Activated T-cell treated with anti-CD3 and anti-CD28 coated beads for 4 hours (primary cell): Measurements from ENCODE around the gene RPS6KB2.
"Not testable (repeated sequence)": the region's sequence is repeated elsewhere in the genome, so short reads cannot be mapped to it uniquely, and the experiment has no call there.

Experiments
- DNase-seq: peaks from one replicate; pipeline ENCODE4 v3.0.0-alpha.2; 2020

Gene RPS6KB2

DNA sequence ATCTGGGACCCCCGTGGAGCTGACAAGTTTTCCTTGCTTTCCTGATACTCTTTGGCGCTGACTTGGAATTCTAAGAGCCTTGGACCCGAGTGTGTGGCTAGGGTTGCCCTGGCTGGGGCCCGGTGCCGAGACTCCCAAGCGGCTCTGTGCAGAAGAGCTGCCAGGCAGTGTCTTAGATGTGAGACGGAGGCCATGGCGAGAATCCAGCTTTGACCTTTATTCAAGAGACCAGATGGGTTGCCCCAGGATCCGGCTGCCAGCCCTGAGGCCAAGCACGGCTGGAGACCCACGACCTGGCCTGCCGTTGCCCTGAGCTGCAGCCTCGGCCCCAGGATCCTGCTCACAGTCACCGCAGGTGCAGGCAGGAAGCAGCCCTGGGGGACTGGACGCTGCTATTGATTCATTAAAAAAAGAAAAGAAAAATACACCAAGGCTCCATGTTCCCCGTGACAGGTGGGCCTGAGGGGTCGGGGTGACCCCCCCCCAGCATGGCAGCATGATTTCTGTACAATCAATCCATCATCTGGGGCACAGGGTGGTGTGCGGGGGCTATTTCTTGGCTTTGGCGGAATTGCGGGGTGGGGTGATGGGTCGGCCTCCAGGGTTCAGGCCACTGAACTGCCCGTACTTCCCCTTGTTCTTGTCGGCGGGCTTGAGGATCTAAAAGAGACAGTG is 30.2 kb upstream of the RPS6KB2 start:
- no peak for DNase-seq

DNA sequence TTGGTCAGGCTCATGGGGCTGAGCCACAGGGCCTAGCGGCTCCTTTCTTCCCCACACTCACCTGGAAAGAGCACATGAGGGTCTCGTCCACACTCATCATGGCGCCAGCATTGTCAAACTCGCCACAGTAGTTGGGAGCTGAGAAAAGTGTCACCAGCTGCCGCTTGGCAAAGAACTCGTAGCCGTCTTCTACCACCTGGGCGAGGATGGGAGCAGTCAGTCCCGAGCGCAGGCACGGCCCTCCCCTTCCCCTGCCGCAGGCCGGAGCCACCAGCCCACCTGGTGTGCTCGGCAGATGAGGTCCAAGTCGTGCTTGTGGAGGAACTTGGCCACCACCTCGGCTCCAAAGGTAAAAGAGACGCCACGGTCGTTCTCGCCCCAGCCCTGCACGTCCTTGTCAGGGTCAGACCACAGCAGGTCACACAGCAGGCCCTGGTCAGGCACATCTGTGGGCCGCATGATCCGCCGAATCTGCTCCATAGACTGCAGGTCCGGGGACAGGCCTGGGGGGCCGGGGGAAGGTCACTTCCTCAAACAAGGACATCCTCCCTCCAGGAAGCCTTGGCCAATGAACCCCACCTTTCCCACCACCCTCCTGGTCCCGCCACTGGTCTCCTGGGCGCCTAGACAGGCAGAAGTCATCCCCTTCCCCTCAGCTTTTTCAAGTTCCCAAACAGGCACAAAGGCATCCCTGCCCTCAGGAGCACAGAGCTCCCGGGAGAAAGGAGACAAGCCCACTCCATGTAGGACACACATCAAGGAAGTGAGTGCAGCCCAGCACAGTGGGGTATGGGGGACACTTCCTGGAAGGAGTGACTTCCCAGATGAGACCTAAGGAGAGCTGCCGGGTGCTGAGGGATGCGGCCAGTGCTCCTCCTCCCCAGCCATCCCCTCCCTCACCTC is 29.4 kb upstream of the RPS6KB2 start:
- DNase-seq, result no peak

DNA sequence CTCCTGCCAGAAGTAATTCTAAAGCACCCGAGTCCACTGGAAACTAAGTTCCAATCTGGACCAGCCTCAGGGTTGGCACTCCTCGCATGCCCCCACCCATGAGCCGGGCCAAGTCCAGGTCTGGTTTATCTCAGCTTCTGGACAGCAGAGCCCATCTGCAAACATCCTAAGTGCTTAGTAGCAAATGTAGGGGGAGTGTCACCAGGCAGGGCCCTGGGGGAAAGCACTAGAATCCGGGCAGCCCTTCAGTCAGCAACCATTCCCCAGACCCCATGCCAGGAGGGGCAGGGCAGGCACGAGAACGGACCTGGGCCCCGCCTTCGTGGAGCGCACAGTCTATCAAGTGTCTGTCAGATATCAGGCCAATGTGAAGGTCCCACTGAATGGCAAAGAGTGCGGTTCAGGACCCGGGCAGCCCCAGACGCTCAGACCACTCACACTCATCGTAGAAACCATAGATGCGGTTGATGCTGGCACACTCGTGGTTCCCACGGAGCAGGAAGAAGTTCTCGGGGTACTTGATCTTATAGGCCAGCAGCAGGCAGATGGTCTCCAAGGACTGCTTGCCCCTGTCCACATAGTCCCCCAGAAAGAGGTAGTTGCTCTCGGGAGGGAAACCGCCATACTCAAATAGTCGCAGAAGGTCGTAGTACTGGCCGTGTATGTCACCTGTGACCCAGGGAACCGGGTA is 27.9 kb upstream of the RPS6KB2 start:
- no peak for DNase-seq

DNA sequence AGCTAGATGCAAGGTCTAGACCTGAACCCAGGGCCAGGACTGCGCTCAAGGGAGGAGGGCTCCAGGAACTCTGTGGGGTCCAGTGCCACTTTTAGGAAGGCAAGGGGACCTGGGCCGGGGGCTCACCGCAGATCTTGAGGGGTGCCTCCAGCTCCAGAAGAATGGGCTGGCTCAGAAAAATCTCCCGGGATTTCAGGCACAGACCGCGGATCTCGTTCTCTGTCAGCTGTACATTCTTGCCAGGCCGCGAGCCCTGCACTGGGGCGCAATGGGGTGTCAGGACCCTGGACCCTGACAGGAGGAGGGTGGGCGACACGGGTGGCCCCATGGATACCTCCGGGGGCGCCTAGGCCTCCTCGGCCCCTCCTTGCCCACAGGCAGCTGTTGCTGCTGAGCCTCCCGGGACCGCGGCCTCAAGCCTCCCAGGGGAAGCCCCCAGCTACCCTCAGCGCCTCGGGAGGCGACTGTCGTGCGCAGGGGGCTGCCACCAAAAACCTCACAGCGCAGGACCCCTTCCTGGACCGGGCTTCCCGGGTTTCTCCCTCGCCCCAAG is 27.3 kb upstream of the RPS6KB2 start:
- DNase-seq, result no peak

DNA sequence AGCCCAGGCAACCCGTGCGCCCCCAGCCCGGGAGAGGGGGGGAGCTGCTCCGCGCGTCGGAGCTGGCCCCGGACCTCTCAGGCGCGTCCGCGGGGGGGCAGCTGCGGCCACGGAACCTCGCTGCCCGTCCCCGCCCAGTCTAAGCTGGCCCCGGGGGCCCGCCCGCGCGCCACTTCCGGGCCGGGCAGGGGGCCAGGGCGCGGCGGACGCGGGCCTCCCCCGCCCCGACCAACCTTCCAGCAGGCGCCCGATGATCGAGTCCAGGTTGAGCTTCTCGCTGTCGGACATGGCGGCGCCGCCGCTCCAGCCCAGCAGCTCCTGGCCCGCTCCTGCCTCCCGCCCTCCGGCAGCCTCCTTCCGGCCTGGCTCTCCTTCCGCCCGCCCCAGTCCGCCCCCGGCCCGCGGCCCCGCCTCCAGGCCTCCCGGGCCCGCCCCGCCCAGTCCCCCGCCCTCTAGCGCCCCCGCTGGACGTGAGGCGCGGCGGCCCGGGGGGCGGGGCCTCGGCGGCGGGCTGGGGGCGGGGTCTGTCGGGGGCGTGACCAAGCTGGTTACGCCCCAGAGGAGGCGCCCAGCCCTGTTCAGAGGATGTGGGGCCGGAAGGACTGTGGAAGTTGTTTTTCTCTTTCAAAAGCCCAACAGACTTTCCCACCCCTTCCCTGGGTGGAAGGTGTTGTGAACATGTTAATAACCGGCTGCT is 26.7 kb upstream of the RPS6KB2 start, which contains the start of gene PPP1CA:
TSS of gene PPP1CA (minus strand) at position 364 of the 697 bp plus-strand sequence. CDS start at position 288, 76 bp downstream.
- peak; percentile 92 for DNase-seq

DNA sequence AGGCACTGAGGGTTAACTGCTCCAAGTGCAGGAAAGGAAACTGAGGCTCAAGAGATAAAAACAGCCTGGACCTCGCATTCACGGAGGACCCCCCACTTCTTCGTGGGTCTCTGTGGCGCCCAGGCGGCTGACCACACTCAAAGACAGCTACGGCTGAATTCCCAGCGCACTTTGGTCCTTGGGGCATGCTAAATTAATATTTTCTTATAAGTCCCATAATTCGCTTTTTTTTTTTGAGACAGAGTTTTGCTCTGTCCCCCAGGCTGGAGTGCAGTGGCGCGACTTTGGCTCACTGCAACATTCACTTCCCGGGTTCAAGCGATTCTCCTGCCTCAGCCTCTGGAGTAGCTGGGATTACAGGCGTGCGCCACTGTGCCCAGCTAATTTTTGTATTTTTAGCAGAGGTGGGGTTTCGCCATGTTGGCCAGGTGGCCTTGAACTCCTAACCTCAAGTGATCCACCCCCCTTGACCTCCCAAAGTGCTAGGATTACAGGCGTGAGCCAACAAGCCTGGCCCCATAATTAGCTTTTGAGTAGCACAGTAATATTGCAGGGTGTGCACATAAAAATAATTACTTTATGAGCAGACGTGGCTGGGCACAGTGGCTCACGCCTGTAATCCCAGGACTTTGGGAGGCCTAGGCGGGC is 26.0 kb upstream of the RPS6KB2 start:
- DNase-seq, result not testable (repeated sequence)

DNA sequence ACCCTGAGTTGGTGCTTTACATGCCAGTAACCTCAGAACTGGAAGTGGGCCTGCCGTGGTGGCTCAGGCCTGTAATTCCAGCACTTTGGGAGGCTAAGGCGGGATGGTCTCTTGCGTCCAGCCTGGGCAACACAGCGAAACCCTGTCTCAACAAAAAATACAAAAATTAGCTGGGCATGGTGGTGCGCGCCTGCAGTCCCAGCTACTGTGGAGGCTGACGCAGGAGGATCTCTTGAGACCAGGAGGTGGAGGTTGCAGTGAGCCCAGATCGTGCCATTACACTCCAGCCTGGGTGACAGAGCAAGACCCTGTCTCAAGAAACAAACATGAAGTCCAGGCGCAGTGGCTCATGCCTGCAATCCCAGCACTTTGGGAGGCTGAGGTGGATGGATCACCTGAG is 25.2 kb upstream of the RPS6KB2 start:
- DNase-seq, result not testable (repeated sequence)

DNA sequence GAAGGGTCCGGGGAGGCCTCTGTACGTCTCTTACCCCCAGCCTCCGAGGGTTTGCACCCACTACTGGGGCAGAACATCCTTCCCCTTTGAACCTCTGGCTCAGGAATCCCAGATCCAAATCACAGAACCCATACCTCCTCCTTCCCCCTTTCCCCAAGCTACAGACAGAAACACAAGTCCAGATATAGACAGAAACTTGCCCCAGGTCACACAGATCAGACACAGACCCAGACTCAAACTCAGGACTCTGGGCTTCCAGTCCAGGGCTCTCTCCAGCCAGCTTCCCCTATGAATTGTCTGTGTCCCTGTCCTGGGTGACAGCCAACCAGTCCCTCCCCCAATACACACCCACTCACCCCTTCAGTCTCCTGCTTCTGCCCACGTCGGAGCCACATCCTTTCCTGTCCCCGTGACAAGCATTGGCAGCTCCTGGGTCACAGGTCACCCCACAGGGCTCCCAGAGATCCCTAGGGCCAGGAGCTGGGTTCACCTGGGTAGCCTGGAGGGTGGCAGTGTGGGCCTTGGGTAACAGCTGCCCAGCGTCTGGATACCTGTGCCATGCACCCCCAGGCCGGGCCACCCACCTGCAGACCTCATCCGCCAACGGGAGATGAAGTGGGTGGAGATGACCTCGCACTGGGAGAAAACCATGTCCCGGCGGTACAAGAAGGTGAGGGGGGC is 23.6 kb upstream of the RPS6KB2 start:
- no peak for DNase-seq

DNA sequence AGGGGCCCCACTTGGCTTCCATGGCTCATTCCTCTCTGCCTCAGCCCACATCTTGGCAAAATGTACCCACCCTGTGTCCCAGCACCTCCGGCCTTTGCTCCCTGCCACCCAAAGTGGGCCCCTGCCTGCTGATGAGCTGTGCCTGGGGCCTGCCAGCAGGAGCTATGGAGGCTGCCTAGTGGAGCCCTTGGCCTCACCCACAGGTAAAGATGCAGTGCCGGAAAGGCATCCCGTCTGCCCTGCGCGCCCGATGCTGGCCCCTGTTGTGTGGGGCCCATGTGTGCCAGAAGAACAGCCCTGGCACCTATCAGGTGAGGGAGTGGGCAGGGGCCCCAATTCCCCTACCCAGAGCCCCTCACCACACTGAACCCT is 23.1 kb upstream of the RPS6KB2 start:
- DNase-seq, result no peak

DNA sequence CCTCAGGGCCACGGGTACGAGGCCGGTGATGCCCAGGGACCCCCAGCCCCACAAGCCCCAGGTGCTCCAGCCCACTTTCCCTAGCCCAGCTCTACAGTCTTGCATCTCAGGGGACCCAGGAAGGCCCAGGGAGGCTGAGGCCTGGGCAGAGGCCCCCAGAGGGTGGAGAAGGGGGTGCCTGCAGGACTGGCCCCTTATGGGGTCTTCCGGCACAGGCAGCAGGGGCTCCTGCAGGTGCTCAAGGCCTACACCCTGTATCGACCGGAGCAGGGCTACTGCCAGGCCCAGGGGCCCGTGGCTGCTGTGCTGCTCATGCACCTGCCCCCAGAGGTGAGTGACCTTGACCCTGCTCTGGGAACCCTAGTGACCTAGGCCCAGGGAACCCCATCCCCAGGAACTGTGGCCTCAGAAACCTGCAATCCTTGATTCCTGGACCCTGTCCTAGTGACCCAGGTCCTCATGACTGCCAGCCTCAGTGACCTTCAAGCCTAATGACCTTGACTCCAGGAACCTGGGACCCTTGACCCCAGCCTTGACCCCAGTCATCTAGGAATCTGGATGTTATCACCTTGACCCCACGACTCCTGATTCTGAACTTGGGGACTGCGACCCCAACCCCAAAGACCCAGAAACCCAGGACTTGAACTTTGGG is 22.5 kb upstream of the RPS6KB2 start:
- DNase-seq, result no peak

DNA sequence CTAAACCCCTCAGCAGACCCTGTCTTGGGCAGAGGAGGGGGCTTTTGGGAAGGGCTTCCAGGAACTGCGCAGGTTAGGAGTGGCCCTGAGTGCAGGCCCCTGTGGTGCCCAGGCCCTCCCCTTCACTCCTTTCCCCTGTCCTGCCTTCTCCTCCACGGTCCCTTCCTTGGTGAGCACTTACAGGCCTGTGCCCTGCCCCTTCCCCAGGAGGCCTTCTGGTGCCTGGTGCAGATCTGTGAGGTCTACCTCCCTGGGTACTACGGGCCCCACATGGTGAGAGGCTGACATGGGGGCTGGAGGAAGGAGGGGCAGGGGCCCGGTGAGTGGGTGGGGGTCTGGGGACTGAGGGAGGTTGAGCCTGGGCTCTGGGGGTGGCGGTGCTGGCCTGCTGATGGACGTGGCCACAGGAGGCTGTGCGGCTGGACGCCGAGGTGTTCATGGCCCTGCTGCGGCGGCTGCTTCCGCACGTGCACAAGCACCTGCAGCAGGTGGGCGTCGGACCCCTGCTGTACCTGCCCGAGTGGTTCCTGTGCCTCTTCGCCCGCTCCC is 21.8 kb upstream of the RPS6KB2 start:
- DNase-seq, result no peak

DNA sequence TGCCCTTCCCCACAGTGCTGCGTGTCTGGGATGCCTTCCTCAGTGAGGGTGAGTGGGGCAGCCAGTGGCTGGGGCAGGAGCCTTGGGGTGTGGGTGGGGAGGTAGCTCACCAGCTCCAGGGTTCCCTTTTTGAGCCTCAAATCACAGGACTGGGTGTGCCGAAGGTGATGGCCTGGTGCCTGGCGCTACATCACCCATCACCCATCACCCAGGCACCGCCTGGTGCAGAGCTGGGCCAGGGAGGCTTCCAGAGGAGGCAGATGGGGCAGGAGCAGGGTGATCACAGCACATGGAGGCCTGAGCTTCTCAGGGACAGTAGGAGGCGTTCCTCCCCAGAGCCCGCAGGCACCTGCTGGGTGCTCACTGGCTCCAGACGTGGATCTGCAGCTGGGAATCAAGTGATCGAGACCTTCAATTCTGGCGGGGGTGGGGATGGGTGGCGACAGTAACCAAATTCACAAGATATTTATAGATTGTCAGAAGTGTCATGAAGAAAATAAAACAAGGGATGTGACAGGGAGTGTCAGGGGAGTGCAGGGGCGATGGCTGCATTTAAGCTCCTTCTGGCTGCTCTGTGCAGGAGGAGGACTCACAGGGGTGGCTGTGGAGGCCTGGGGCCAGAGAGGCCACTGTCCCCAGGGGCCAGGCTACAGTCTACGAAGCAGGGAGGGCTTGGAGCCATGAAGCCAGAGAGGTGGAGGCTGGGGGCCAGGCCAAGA is 21.2 kb upstream of the RPS6KB2 start:
- no peak for DNase-seq

DNA sequence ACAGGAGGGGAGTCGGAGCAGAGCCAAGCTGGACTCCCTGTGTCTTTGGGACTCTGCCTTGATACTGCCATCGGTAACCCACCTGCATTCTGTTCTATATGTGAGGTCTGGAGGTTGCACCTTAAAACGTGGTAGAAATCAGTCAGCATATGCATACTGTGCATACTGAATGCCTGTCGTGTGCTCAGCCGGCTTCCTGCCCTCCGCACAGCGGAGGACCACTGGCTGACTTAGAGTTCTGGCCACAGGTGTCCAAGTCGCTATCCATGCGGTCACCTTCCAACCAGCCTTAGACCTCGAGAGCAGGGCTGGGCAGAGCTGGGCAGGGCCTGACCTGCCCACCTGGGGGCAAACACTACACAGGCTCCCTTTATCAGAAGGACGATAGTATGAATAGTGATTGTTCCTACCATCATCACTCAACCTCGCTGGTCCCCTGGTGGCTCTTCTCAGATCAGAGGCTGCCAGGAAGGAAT is 20.6 kb upstream of the RPS6KB2 start:
- no peak for DNase-seq

DNA sequence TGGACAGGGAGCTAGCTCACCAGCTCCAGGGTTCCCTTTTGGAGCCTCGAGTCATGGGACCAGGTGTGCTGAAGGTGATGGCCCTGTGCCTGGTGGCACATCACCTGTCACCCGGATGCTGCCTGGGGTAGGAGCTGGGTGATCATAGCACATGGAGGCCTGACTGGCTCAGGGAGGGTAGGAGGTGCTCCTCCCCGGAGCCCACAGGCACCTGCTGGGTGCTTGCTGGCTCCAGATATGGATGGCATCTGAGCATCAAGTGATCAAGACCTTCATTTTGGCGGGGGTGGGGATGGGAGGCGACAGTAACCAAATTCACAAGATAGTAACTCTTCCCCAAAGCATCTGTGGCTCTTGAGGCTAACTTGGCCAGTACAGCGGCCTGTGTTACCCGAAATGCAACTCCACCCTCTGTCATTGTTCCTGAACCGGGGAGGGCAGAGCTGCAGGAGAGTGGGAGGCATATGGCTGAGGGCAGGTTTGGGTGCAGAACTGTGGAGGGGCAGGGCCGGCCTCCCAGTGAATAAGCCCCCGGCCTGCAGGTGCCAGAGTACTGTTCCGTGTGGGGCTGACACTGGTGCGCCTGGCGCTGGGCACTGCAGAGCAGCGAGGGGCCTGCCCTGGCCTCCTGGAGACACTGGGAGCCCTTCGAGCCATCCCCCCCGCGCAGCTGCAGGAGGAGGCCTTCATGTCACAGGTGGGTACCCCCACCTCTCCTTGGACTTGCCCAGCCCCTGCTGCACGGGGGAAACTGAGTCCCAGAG is 19.7 kb upstream of the RPS6KB2 start:
- DNase-seq, result no peak

DNA sequence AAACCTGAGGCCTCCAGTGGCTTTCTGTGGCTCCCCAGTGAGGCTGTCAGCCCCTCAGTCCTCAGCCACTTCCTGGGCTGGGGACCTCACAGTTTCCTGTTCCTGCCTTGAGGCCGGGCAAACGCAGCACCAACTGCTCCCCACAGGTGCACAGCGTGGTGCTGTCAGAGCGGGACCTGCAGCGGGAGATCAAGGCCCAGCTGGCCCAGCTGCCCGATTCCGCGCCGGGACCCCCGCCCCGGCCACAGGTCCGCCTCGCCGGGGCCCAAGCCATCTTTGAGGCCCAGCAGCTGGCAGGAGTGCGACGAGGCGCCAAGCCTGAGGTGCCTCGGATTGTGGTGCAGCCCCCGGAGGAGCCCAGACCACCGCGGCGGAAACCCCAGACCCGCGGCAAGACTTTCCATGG is 19.0 kb upstream of the RPS6KB2 start:
- no peak for DNase-seq

DNA sequence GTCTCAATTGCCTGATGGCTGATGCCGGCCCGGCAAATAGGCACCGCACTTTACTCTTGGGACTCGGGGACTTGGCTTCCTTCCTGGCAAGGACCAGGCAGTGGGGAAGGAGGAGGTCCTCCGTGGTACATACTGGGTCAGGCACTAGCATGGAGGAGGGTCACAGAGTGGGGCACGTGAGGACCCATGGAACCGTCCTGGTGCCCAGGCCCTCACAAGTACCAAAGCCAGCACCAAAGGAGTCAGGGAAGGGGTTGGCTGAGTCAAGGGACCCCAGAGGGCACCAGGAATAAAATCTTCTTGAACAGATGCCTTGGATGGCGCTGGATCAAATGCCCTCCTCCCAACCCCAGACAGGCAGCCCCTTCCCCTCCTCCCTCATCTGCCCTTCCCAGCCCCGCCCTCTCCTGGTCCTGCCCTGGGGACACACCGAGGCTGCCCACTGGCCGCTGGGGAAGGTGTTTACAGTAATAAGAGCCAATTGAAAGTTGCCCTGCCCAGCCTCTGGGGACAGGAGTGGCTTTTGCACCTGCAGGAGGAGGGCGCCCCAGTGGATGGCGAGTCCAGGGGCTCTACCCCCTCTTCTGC is 18.4 kb upstream of the RPS6KB2 start:
- no peak for DNase-seq

DNA sequence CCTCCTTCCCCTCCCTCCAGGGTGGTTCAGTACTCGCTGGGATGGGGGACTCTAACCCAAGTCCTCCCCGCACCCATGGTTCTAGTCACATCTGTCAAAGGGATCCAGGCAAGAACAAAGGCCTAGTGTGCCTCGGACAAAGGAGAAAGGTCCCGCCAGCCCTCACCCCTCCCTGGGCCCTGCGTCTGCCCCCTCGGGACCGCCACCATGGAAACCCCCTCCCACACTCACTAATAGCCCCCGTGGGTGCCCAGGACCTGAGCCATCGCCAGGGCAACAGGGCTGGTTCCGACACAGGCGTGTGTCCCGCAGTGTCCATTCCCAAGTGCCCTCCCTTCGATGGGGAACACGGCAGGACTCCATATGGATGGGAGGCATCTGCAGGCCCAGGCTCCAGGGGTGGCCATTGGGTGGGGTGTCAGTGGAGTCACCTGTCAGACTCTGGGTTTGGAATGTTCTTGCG is 17.9 kb upstream of the RPS6KB2 start:
- no peak for DNase-seq

DNA sequence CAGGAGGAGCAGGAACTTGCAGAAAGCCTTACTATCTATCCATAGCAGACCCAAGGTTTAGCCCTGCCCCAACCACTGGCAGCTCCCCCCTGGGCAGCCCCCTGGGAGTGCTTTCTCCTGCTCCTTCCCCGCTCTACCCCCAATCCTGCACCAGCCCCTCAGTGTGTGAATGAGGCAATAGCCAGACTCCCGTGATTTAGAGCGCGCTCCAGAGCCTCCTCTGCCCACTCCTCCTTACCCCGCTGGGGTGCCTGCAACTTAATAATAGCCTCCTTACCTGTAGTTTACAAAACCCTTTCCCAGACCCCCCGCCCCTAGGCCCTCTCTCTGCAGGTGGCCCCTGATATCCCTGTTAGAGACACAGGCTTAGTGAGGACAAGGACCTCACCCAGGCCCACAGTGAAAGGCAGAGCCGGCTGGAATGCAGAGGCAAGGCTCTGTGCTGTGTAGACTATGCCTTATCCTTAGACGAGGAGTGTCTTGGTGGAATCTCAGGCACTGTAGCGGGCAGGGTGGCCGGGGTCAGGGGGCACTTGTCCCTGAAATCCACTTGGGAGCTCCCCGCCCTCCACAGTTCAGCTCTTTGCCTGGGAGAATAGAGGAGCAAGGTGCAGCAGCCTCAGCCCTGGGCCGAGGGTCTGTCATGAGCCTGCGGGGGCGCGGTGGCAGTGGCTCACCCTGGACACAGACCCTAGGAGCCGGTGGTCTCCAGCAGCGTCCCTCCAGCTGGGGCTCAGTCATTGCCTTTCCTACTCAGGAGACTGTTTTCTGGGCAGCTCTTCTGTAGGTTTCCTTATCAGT is 17.1 kb upstream of the RPS6KB2 start:
- no peak for DNase-seq
